HG03378 (cell line): ENCODE results near the gene WDR86.

Experiments
- ATAC-seq: cut with Tn5 transposase; IDR thresholded peaks from one replicate; pipeline ENCODE4 v1.9.1; 2021; ENCODE audit warnings: mild to moderate bottlenecking, moderate library complexity; ENCODE audit not compliant: unreplicated experiment

The WDR86 gene

DNA sequence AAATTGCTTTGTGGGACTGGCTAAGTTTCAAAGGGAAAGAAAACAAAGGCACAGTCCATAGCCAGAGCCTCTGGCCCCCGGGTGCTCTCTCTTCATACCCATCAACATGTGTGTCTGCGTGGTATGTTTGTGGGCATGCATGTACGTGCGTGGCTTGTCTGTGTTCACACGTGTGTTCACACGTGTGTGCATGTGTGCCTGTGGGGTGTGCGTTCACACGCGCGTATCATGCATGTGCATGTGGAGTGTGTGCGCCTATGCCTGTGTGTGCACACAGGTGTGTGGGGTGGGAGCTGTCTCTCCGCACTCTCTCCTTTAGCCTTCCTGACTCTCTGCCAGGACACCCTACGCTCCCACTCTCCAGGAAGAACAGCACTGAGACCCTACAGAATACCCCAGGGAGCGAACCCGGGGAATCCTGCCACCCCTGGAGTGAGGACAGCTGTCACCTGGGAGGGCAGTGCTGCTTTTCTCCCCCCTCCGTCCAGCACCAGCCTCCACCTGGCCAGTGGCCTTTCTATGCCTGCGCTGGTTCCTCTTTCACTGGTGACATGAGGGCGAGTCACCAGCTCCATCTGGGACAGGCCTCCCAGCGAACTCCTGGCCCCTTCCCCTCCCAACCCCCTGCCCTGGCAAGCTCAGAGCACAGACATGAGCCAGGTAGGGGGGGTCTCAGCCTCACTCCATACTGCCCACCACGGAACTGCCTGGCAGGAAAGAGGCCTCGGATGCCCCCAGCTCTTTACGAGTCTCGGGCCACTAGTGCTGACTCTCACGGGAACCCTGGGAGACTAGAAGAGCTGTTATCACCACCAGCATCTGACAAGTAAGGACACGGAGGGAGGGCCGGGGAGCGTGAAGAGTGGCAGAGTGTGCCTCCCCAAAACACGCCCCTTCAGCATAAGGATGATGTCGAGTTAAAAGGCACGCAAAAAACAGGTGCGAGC is 16.5 kb downstream of the WDR86 start:
- ATAC-seq = no peak

- no peak for ATAC-seq
Measured at GRCh38 chr7:151392426-151392825, 17.4 kb downstream of the WDR86 start.

DNA sequence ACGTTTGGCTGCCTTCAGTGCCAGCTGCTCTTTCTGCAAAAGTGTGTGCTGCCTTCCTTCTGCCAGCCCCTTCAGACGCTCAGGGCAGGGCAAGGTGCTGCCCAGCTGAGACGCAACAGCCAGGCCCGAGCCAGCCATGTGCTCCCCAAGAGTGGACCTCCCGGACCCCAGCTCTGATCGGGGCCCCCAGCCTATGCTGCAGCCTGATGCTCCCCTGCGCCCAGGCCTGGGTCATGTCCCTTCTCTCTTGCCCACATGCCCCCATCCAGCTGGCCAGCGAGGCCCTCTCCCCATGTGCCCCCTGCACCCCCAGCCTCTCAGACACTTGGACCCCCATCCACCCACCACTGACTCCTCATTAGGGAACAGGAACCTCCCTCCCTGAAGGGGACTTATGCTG is 17.8 kb downstream of the WDR86 start:
- ATAC-seq = no peak

GRCh38 chr7:151391358-151391730 is 18.5 kb downstream of the WDR86 start:
- no peak for ATAC-seq

DNA sequence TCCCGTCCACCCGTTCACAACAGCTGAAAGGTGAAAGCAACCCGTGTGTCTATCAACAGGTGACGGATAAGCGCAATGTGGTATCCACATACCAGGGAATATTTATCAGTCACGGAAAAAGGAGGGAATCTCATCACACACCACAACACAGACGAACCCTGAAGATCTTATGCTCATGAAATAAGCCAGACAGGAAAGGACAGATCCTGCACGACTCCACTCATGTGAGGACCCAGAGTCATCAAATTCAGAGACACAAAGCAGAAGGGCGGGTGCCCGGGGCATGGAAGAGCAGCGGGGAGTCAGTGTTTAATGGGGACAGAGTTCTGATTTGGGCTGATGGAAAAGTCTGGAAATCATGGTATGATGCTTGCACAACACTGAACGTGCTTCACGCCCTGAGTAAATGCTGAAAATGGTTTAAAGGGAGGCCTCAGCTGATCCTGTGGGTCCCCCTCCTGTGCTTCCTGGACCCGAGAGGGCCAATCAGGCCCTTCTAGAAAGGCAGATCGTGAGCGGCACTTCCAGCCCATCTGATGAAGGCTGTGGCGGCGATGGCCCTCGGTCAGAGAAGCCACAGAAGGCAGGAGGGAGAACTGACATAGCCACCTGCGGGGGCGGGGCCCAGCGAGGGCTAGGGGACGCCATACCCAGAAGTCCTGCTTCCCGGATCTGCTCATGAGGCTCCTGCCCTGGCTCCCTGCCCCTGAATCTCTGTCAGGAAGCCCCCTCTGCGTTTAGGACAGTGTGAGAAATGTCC is 19.1 kb downstream of the WDR86 start:
- no peak for ATAC-seq

- no peak for ATAC-seq
Measured at GRCh38 chr7:151389768-151390597, 19.9 kb downstream of the WDR86 start.

- no peak for ATAC-seq
Measured at GRCh38 chr7:151389096-151389767, 20.6 kb downstream of the WDR86 start.

DNA sequence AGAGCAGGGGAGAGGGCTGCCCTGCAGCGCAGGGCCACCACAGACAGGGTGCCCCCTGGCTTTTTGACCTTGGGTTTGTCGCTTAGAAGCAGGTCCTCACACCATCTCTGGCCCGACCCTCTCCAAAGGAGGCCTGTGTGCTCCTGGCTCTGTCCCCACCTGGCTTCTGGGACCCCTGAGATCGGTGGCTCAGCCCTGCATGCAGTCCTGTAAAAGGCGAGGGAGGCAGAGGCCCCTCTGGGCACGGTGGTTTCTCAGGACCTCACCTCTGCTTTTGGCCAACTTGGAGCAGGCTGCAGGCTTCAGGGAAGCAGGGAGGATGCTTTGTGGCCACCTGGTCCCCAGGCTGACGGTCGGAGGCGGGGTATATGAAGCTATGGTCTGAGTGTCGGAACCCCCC is 21.4 kb downstream of the WDR86 start:
- no peak for ATAC-seq

GRCh38 chr7:151388007-151388297 is 21.9 kb downstream of the WDR86 start:
- no peak for ATAC-seq

DNA sequence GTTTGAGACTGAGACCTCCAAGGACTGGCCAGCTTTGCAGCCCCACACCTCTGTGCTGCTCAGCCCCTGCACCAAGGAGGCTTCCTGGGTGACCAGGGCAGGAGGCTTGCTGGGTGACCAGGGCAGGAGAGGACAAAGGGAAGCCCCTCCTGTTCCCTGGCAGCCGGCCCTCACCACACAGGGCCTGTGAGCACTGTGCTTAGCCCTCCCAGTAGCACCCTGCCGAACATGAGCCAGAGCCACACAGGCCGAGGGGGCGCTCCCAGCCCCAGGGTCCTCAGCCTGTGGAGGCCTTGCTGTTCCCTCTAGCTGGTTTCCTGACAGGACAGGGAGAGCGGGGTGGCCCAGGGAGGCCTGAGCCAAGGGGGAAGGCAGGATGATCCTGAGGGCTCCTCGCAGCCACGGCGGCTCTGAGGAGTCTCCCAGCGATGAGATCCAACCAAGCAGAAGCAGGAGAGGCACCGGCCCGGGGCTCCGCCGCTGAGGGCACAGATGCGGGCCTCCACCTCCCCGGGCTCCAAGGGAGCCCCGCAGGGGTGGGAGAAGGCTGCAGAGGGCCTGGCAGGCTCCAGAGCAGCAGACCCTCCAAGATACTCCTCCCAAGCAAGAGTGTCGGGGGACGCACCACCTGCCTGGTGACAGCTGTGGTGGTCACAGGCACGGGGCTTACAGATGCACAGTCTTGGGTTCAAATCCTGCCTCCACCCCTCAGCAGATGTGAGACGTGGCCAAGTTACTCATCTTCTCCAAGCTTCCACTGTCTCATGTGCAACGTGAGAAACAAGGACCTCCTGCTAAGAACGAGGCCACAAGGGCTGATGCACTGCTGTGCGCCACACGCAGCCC is 22.5 kb downstream of the WDR86 start:
- no peak for ATAC-seq

DNA sequence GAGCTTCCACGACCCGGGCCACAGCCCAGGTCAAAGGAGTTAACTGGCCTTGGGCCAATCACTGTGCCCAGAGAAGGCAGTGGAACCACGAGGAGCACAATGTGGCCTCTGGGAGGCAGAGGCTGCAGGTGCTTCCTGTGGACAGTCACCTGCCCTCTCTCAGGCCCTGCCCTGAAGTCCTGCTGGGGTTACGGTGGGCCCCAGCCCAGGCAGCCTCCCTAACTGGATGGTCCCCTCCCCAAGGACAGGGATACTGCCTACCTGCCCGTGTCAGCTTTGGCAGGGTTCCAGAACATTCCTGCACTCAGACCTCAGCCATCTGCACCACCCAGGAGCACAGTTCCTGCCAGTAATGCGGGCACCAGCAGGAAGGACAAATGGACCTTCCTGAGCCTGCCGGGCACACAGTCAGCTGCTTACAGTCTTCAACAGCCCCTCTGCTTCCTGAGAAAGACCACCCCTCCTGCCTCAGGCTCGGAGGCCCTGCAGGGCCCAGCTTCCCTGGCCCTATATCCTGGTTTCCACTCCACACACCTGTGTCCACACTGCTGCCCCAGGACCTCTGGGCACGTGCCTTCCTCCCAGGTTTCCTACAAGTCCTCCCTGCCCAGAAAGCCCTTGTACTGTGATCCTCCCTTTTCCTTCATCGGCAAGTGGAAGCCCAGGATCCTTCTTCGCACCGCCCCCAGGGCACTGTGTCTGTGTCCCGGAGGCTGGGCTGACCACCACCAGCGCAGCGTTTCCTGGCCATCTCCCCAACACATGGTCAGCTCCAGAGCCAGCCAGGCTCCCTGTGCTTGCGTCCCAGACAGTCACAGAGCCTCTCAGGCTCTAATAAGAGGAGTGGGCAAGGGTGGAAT is 23.3 kb downstream of the WDR86 start:
- ATAC-seq = no peak

DNA sequence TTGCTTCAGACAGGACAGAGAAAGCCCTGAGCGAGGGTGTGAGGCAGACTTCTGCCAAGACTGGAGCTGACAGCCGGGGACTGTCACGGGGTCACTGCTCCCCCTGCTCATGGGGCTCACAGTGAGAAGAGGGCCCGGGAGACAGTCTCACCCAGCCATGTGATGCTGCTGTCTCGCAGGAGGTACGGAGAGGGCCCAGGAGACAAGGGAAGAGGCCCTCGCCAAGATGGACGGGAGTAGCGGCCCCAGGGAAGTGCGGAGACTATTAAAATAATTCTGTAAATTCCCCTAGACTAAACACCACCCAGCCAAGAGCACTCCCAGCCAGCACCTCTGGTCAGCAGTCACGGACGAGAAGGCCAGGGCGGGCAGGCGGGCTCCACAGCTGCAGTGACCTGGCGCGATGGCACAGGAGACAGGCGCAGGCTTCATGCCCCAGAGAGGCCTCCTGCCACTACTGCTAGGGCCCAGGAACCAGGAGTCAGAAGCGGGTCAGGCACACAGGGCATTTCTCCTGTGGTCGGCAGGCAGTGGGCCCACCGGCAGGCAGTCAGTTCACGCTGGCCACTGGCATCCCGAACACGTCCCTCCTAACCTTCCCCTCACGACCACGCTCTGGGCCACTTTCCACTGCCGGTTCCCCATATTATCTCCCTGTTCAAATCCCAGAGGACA is 24.1 kb downstream of the WDR86 start:
- no peak for ATAC-seq

GRCh38 chr7:151384776-151385625 is 24.8 kb downstream of the WDR86 start:
- ATAC-seq = no peak

DNA sequence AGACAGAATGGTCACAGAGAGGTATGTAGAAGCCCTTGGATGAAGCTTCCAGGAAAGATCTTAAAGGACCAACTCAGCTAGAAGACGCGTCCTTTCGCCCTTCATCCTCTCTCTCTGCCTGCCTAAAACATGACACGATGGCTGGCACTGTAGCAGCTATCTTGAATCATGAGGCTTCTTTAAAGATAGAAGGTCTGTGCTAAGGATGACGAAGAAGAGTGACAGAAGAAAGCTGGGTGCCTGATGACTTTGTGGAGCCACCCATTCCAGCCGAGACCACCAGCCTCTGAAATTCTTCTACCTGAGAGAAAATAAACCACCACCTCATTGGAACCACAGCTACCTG is 25.5 kb downstream of the WDR86 start:
- no peak for ATAC-seq

DNA sequence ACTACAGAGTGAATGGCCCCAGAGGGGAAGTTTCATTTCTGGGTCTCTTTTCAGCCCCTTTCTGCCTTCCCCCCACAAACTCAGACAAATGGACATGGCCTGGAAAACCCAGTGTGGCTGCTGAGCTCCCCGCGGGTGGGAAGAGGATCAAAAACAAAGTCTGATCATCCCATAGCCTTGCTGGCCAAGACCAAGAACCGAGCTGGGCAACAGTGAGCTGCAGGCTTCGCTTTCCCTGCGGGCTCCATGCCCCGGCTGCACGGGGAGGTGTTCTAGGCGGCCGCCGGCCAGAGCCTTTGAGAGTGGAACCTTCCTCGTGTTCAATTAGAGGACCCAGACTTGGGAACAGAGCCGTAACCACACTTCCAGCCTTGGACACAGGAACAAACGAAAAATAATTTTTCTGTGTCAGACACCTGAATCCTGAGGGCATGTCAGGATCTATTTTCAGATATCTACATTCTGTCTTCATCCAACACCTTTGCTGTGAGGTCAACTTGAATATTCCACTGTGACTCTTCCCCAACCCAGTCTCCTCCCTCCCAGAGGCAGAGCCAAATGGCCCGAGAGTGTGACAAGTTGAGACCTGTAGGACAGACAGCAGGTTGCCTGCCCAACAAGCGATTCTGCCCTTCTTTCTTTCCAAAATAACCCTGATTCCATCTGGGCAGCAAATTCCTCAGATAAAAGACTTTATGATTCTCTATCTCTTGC is 26.0 kb downstream of the WDR86 start:
- ATAC-seq = no peak

GRCh38 chr7:151382079-151382885 is 27.6 kb downstream of the WDR86 start:
- no peak for ATAC-seq
